Parathyroid adenoma (tissue), 2 donors: ENCODE results near the gene OR1A2.
A peak's percentile ranks its signal among the peaks of the same experiment; 100 is the strongest.

Experiments used
- H2AFZ ChIP-seq: fragments of 300-600 bp; sonication (generic); one replicate; pipeline ENCODE4 v1.7.0; 2017; ENCODE audit warnings: antibody characterized with exemption, mild to moderate bottlenecking
- H3K27ac ChIP-seq: fragments of 300-600 bp; sonication (generic); one replicate; pipeline ENCODE4 v1.7.0; 2017
- H3K27me3 ChIP-seq: fragments of 300-600 bp; sonication (generic); one replicate; pipeline ENCODE4 v1.7.0; 2017; ENCODE audit warnings: low read length; ENCODE audit not compliant: control insufficient read depth, insufficient read depth
- H3K36me3 ChIP-seq: fragments of 300-600 bp; sonication (generic); one replicate; pipeline ENCODE4 v1.7.0; 2017; ENCODE audit warnings: low read length; ENCODE audit not compliant: control insufficient read depth, insufficient read depth
- H3K4me1 ChIP-seq: fragments of 300-600 bp; sonication (generic); one replicate; pipeline ENCODE4 v1.7.0; 2017; ENCODE audit warnings: control low read depth
- H3K4me2 ChIP-seq: fragments of 300-600 bp; sonication (generic); one replicate; pipeline ENCODE4 v1.7.0; 2017; ENCODE audit warnings: low read length
- H3K4me3 ChIP-seq: fragments of 300-600 bp; sonication (generic); one replicate; pipeline ENCODE4 v1.7.0; 2017; ENCODE audit warnings: low read depth, low read length
- H3K79me2 ChIP-seq: fragments of 300-600 bp; sonication (generic); one replicate; pipeline ENCODE4 v1.7.0; 2017; ENCODE audit warnings: control low read depth
- H3K9ac ChIP-seq: fragments of 300-600 bp; sonication (generic); one replicate; pipeline ENCODE4 v1.7.0; 2017; ENCODE audit warnings: mild to moderate bottlenecking
- H3K9me3 ChIP-seq: fragments of 300-600 bp; sonication (generic); one replicate; pipeline ENCODE4 v1.7.0; 2017; ENCODE audit warnings: low read length; ENCODE audit not compliant: control insufficient read depth
- TF ChIP-seq, protein P1 (sequence below): fragments of 300-600 bp; sonication (generic); IDR thresholded peaks from one replicate; pipeline ENCODE4 v1.7.0; 2017; ENCODE audit warnings: antibody characterized with exemption, mild to moderate bottlenecking
- donor health status: primary hyperparathyroidism.

The OR1A2 gene, protein sequence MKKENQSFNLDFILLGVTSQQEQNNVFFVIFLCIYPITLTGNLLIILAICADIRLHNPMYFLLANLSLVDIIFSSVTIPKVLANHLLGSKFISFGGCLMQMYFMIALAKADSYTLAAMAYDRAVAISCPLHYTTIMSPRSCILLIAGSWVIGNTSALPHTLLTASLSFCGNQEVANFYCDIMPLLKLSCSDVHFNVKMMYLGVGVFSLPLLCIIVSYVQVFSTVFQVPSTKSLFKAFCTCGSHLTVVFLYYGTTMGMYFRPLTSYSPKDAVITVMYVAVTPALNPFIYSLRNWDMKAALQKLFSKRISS

DNA sequence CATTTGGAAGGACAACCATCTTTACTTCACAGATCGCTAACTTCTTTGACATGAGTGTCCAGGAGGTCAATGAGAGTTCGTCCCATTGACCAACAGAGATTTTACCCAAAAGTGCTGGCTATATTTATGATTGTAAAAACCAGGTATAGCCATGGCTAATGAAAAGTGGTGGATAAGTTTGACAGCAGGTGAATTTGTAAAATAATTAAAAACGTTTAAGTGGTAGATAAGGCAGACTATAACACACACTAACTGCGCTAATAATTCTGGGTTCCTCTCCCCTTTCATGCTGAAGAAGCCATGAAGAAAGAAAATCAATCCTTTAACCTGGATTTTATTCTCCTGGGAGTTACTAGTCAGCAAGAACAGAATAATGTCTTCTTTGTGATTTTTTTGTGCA, at the start of gene OR1A2:
Gene OR1A2 (plus strand): TSS at position 301 of the 400 bp plus-strand sequence. CDS start 0 bp downstream, at position 301.
- Histone ChIP-seq H3K27ac (no peak within 1 kb of the TSS), H3K9ac (no peak within 1 kb of the TSS), H3K36me3 (no peaks in the 10 kb centered on the region), H3K4me1 (no peaks in the 10 kb centered on the region), H3K27me3 (no peaks in the 10 kb centered on the region), H3K4me2 (no peak within 1 kb of the TSS), H3K79me2 (no peaks in the 10 kb centered on the region), H2AFZ (no peak within 1 kb of the TSS), H3K4me3 (no peak within 1 kb of the TSS), H3K9me3 (no peaks in the 10 kb centered on the region)
- TF ChIP-seq, protein P1, sequence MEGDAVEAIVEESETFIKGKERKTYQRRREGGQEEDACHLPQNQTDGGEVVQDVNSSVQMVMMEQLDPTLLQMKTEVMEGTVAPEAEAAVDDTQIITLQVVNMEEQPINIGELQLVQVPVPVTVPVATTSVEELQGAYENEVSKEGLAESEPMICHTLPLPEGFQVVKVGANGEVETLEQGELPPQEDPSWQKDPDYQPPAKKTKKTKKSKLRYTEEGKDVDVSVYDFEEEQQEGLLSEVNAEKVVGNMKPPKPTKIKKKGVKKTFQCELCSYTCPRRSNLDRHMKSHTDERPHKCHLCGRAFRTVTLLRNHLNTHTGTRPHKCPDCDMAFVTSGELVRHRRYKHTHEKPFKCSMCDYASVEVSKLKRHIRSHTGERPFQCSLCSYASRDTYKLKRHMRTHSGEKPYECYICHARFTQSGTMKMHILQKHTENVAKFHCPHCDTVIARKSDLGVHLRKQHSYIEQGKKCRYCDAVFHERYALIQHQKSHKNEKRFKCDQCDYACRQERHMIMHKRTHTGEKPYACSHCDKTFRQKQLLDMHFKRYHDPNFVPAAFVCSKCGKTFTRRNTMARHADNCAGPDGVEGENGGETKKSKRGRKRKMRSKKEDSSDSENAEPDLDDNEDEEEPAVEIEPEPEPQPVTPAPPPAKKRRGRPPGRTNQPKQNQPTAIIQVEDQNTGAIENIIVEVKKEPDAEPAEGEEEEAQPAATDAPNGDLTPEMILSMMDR = no peak

DNA sequence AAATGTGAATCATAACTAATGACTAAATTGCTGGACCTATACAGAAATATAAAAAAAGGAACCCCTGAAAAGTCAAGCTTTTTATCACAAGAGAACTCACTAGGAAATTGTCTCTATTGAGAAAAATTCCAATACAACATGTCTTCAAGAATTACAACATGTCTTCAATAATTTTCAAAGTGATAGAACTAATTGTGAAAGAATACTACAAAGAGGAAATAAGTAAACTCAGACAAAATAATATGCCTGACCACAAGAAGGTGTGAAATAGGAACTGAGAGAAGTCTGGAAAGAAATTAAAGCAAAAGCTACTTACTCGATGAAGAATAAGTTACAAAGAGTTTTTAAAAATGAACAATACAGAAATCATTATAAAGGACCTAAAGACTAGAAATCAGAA, 40.1 kb upstream of the OR1A2 start:
- H3K79me2 ChIP-seq = no peaks in the 10 kb centered on the region
- no peak overlapping the region for H3K9ac ChIP-seq
- TF ChIP-seq, protein P1 = no peak
- H3K9me3 ChIP-seq = no peaks in the 10 kb centered on the region
- no peak overlapping the region for H3K4me2 ChIP-seq
- no peak overlapping the region for H2AFZ ChIP-seq
- no peak overlapping the region for H3K4me3 ChIP-seq
- no peaks in the 10 kb centered on the region for H3K27me3 ChIP-seq
- no peaks in the 10 kb centered on the region for H3K4me1 ChIP-seq
- H3K27ac ChIP-seq = no peak overlapping the region
- no peaks in the 10 kb centered on the region for H3K36me3 ChIP-seq

DNA sequence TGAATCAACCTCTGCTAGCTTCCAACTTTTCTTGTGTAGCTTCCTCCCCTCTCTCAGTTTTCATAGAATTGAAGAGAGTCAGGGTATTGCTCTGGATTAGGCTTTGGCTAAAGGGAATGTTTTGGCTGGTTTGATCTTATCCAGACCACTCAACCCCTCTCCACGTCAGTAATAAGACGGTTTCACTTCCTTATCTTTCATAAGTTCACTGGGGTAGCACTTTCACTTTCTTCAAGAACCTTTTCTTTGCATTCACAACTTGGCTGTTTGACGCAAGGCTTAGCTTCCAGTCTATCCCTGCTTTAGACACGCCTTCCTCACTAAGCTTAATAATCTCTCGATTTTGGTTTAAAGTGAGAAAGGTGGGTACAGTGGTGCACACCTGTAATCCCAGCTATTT, 29.7 kb upstream of the OR1A2 start:
- Histone ChIP-seq H3K36me3 (no peaks in the 10 kb centered on the region), H3K4me1 (no peaks in the 10 kb centered on the region), H3K4me2 (no peak overlapping the region), H3K27me3 (no peaks in the 10 kb centered on the region), H3K9ac (no peak overlapping the region), H2AFZ (no peak overlapping the region), H3K4me3 (no peak overlapping the region), H3K79me2 (no peaks in the 10 kb centered on the region), H3K9me3 (no peaks in the 10 kb centered on the region), H3K27ac (no peak overlapping the region)
- TF ChIP-seq, protein P1 = no peak

DNA sequence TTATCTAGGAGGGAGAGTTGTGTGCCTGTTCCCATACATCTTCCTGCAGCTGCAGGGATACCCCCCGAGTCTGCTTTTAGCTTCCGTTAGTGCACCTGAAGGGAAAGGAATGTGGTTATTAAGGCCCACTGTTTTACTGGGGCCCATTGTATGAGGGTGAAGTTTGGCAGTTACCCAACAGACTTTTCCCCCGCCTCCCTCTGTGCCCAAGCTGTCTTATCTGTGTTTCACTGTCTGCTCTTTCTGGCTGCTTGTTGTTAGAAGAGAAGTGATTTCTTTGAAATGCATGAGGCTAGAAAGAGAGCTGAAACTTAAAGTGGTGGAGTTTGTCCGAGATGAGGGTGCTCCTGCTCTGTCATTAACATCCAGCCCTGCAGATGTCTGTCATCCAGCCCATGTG, 7.4 kb upstream of the OR1A2 start:
- Histone ChIP-seq H2AFZ (peak overlapping the region; percentile 14), H3K36me3 (no peaks in the 10 kb centered on the region), H3K9ac (no peak overlapping the region), H3K4me1 (no peaks in the 10 kb centered on the region), H3K9me3 (no peaks in the 10 kb centered on the region), H3K27me3 (no peaks in the 10 kb centered on the region), H3K27ac (no peak overlapping the region), H3K4me3 (no peak overlapping the region), H3K79me2 (no peaks in the 10 kb centered on the region), H3K4me2 (no peak overlapping the region)
- TF ChIP-seq, protein P1 = no peak

DNA sequence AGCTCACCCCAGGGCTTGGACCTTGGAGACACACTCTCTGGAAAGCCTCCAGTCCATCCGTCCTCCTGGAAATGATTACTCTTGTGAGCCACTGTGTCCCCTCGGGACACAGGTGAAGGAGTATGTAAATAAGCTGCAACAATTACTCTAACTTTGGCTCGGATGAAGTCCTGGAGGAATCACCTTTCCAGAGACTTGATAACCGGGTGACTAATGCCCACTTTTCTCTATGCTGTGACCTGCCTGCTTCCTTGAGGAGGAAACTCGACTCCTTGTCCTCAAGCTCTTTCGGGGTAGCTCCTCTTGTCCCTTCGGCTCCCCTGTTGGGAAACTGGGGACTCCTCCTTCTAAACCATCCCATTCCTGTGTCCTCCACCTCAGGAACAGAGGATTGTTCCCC, 10.0 kb downstream of the OR1A2 start, which contains the start of gene OR1A1:
Gene OR1A1 (plus strand): TSS at position 301 of the 400 bp plus-strand sequence. CDS start 7,954 bp downstream, outside the sequence.
- no peaks in the 10 kb centered on the region for H3K4me1 ChIP-seq
- H2AFZ ChIP-seq = no peak within 1 kb of the TSS
- TF ChIP-seq, protein P1 = no peak
- no peaks in the 10 kb centered on the region for H3K79me2 ChIP-seq
- H3K36me3 ChIP-seq = no peaks in the 10 kb centered on the region
- H3K9me3 ChIP-seq = no peaks in the 10 kb centered on the region
- H3K27ac ChIP-seq = no peak within 1 kb of the TSS
- H3K9ac ChIP-seq = no peak within 1 kb of the TSS
- H3K4me3 ChIP-seq = no peak within 1 kb of the TSS
- no peak within 1 kb of the TSS for H3K4me2 ChIP-seq
- H3K27me3 ChIP-seq = no peaks in the 10 kb centered on the region
